ENCODE data around the gene ODAD3.

Gene ODAD3

DNA sequence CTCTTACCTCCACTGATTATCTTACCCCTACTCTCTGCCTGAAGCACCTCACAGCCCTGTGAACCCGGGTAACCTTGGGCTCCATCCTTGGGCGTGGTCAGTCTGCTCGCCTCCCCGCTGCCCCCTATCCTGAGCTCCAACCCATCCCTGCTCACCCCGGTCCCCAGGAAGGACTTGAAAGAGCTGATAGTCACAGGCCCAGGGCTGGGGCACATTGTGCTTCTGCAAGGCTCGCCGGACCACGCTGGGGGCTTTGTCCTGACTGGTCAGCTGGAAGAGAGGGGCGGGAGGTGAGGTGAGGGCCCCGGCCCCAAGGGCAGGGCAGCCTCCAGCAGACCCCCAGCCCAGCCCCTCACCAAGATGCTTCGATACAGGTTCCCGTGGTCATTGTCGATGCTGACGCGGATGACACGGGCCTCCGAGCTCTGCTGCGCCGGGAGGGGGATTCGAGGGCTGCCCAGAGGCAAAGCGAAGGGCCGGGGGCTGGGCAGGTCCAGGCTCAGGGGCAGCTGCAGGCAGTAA is 37.8 kb downstream of the ODAD3 start:
- H3K27ac Mint-ChIP-seq: peak overlapping the region; percentile 71
- H3K4me1 Mint-ChIP-seq: peaks cover 34% of the 10 kb centered on the region

DNA sequence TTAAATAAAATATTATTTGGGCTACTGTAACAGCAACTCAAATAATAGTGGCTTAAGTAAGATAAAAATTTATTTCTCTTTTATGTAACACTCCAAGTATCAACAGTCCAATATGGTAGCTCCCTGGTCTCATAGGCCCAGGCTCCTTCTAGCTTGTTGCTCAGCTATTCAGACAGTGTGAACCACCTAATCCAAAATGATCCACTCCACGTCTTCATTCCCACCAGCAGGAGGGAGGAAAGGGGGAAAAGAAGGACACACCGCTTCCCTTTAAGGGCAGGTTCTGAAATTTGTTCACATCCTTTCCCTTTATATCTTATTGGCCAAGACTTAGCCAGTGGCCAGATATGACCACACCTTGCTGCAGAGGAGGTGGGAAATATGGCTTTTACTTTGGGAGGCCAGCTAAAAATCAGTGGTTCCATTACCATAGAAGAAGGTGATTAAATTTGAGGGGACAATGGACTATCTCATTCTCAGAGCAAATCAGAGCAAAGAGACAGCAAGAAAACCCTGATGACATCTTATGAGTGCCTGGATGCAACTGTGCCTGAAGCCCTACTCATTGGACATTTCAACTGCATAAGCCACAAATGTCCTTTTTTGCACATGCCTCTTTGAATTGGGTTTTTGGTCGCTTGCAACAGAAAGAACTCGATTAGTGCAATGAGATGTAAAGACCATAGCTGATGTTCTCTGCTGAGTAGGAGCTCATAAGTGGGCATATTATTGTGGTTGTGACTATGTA is 43.8 kb downstream of the ODAD3 start:
- no peak overlapping the region for H3K4me3 Mint-ChIP-seq
- peaks cover 4% of the 10 kb centered on the region for H3K27me3 Mint-ChIP-seq (ENCODE audit: low read depth, poor library complexity)
- H3K36me3 Mint-ChIP-seq (ENCODE audit: low read depth): peaks cover 4% of the 10 kb centered on the region
- H3K9me3 Mint-ChIP-seq: peaks cover 4% of the 10 kb centered on the region
- TF ChIP-seq, protein P1, sequence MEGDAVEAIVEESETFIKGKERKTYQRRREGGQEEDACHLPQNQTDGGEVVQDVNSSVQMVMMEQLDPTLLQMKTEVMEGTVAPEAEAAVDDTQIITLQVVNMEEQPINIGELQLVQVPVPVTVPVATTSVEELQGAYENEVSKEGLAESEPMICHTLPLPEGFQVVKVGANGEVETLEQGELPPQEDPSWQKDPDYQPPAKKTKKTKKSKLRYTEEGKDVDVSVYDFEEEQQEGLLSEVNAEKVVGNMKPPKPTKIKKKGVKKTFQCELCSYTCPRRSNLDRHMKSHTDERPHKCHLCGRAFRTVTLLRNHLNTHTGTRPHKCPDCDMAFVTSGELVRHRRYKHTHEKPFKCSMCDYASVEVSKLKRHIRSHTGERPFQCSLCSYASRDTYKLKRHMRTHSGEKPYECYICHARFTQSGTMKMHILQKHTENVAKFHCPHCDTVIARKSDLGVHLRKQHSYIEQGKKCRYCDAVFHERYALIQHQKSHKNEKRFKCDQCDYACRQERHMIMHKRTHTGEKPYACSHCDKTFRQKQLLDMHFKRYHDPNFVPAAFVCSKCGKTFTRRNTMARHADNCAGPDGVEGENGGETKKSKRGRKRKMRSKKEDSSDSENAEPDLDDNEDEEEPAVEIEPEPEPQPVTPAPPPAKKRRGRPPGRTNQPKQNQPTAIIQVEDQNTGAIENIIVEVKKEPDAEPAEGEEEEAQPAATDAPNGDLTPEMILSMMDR (IDR thresholded peaks at IDR 0.05): no peak
- H3K4me1 Mint-ChIP-seq: peaks cover 20% of the 10 kb centered on the region
- no peak for DNase-seq
- H3K27ac Mint-ChIP-seq: no peak overlapping the region

More for the DNA sequence above, 37.8 kb downstream of the ODAD3 start:
- H3K9me3 Mint-ChIP-seq: no peaks in the 10 kb centered on the region
- no peak for DNase-seq
- H3K4me3 Mint-ChIP-seq: no peak overlapping the region
- H3K36me3 Mint-ChIP-seq (ENCODE audit: low read depth): peaks cover 9% of the 10 kb centered on the region
- peaks cover 14% of the 10 kb centered on the region for H3K27me3 Mint-ChIP-seq (ENCODE audit: low read depth, poor library complexity)
- TF ChIP-seq, protein P1 (IDR thresholded peaks at IDR 0.05): no peak

DNA sequence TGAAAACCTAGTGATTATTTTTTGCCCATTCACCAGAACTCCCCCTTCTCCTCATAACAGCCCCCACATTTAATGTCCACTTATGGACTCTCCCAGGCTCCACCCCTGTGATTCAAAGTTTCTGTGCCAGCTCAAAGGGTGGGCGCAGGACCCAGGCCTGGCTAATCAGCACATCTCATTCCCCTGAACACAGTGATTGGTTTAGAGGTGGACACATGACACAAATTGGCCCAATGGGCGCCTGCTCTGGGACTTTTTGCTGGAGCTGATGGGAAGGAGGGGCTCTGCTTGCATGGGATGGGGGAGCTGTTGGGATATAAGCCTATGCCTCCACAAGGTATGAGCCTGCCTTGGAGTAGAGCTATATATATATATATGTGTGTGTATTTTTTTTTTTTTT is 44.6 kb downstream of the ODAD3 start:
- H3K36me3 Mint-ChIP-seq (ENCODE audit: low read depth): peaks cover 3% of the 10 kb centered on the region
- H3K27ac Mint-ChIP-seq: no peak overlapping the region
- TF ChIP-seq, protein P1 (IDR thresholded peaks at IDR 0.05): no peak
- H3K9me3 Mint-ChIP-seq: peaks cover 4% of the 10 kb centered on the region
- H3K4me1 Mint-ChIP-seq: peaks cover 17% of the 10 kb centered on the region
- no peak for DNase-seq
- H3K27me3 Mint-ChIP-seq (ENCODE audit: low read depth, poor library complexity): peaks cover 4% of the 10 kb centered on the region
- H3K4me3 Mint-ChIP-seq: no peak overlapping the region

DNA sequence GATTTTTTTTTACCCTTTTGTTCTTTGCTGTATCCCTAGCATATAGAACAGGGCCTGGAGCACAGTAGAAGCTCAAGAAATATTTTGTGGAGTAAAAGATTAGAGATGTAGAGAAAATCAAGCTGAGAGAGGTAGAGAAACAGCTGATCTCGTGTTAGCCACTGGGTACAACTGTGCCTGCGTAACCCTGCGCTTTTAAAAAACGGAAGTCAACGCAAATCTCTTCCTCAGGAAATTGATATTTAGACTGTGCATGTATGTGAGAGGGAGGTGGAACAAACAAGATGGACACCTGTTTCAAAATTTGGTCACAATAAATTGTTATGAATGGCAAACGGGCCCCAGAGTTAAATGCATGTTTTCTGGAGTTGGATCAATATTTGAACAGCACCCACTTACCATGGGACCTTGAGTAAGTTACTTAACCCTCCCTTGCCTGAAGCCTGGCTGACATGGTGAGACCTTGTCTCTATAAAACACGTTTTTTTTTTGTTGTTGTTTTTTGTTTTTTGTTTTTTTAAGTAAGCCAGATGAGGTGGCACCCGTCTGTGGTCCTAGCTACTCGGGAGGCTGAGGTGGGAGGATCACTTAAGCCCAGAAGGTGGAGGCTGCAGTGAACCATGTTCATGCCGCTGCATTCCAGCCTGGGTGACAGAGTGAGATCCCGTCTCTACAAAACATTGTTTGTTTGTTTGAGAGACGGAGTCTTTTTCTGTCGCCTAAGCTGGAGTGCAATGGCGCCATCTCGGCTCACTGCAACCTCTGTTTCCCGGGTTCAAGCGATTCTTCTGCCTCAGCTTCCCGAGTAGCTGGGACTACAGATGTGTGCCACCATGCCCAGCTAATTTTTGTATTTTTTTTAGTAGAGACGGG is 47.5 kb downstream of the ODAD3 start:
- H3K27me3 Mint-ChIP-seq (ENCODE audit: low read depth, poor library complexity): peaks cover 22% of the 10 kb centered on the region
- H3K9me3 Mint-ChIP-seq: peaks cover 4% of the 10 kb centered on the region

DNA sequence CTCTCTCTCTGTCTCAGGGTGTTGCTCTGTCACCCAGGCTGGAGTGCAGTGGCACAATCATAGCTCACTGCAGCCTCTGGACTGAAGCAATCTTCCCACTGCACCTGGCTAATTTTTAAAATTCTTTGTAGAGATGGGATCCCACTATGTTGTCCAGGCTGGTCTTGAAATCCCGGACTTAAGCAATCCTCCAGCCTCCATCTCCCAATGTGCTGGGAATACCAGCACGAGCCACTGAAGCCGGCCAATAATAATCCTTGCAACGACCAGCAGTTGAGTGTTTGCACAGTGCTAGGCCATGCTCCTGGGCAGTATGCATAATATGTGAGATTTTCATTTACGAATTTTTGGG is 50.2 kb downstream of the ODAD3 start:
- Mint-ChIP-seq H3K27ac (no peak overlapping the region), H3K9me3 (no peaks in the 10 kb centered on the region), H3K4me3 (peak overlapping the region; percentile 73), H3K36me3 (ENCODE audit: low read depth) (no peaks in the 10 kb centered on the region), H3K4me1 (peaks cover 30% of the 10 kb centered on the region), H3K27me3 (ENCODE audit: low read depth, poor library complexity) (peaks cover 39% of the 10 kb centered on the region)
- TF ChIP-seq, protein P1 (IDR thresholded peaks at IDR 0.05): no peak
- no peak for DNase-seq

More for the DNA sequence above, 47.5 kb downstream of the ODAD3 start:
- peaks cover 10% of the 10 kb centered on the region for H3K4me1 Mint-ChIP-seq
- no peak overlapping the region for H3K27ac Mint-ChIP-seq
- no peak for DNase-seq
- no peak overlapping the region for H3K4me3 Mint-ChIP-seq
- TF ChIP-seq, protein P1 (IDR thresholded peaks at IDR 0.05): no peak
- H3K36me3 Mint-ChIP-seq (ENCODE audit: low read depth): no peaks in the 10 kb centered on the region

Measured in nephron progenitor cell (in vitro differentiated cells).